GM12873 (cell line): ENCODE measurements around the gene OMA1.

Experiments used
- TF ChIP-seq, protein P1 (sequence below): IDR thresholded peaks from 2 replicates; pipeline ENCODE4 v1.5.1; 2012; ENCODE audit warnings: low read depth, mild to moderate bottlenecking, moderate library complexity, low read length, control low read depth; ENCODE audit not compliant: insufficient read depth; ENCODE audit errors: missing control alignments

The OMA1 gene

DNA sequence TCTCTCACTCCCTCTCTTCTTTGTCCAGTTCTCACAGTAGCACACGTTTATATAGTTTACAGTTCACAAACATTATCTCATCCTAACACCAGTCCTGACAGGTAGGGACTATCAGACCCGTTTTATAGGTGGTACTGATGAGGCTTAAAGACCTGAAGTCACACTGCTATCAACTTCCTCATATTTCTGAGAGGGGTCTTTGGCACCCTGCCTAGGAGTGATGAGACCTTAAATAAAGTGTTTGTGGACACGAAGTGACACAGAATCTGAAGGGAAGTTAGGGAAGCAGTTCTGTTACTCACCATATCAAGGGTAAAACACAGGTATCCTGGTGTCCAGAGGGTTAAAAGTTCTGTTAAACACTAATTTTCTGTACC, 31.1 kb upstream of the OMA1 start:
- TF ChIP-seq, protein P1, sequence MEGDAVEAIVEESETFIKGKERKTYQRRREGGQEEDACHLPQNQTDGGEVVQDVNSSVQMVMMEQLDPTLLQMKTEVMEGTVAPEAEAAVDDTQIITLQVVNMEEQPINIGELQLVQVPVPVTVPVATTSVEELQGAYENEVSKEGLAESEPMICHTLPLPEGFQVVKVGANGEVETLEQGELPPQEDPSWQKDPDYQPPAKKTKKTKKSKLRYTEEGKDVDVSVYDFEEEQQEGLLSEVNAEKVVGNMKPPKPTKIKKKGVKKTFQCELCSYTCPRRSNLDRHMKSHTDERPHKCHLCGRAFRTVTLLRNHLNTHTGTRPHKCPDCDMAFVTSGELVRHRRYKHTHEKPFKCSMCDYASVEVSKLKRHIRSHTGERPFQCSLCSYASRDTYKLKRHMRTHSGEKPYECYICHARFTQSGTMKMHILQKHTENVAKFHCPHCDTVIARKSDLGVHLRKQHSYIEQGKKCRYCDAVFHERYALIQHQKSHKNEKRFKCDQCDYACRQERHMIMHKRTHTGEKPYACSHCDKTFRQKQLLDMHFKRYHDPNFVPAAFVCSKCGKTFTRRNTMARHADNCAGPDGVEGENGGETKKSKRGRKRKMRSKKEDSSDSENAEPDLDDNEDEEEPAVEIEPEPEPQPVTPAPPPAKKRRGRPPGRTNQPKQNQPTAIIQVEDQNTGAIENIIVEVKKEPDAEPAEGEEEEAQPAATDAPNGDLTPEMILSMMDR = no peak

DNA sequence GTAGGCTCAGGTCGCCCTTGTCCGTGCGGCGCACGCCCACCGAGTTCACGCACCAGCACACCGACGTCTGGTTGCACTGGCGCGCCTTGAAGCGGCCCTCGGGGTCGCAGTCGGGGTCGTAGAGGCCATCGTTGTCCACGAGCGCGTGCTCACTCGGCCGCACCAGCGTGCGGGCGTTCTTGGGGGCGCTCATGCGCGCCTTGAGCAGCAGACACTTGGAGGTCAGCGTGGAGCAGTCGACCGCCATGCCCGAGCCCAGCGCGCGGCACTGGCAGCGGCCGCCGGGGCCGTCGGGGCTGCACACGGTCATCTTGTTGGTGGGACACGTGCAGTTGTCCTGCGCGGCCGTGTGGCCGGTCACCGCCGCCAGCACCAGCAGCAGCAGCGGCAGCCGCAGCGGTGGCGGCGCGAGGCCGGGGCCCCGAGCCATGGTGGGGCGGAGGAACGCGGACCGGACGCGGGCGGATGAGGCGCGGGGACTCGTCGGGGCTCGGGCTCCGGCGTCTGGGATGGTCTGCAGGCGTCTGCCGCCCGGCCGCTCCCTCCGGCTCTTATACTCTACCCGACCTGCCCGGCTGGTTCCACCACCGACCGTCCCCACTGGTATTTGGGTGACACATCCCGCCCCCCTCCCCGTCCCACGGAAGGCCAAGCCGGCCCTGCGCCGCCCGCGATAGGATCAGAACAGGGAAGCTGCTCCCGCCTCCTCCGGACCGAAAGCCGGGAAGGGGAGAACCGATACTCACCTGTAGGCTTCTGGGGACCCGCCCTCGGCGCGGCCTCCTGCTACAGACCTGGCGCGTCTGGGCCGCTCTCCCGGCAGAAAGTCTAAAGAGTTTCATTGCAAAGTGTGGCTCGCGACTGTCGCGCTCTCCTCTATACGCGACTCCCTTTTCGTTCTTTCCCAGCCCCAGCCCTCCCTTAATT, 30.5 kb upstream of the OMA1 start, which contains the start of gene TACSTD2:
TSS of gene TACSTD2 (minus strand) at position 526 of the 927 bp plus-strand sequence. CDS start at position 430, 96 bp downstream.
- TF ChIP-seq, protein P1 = no peak

DNA sequence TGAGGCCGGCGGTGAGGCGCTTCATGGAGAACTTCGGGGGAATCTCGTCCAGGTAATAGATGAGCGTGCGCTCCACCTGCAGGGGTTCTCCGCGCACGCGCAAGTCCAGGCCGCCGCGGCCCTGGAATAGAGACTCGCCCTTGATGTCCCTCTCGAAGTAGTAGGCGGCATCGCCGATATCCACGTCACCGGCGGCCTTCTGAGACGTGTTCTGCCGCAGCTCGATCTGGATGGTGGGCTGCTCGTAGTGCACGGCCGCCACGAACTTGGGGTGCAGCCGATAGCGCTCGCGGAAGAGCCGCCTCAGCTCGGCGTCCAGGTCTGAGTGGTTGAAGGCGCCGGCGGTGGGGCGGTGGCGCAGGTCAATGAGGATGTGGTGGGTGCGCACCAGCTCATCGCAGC, 29.8 kb upstream of the OMA1 start:
- TF ChIP-seq, protein P1 = no peak

DNA sequence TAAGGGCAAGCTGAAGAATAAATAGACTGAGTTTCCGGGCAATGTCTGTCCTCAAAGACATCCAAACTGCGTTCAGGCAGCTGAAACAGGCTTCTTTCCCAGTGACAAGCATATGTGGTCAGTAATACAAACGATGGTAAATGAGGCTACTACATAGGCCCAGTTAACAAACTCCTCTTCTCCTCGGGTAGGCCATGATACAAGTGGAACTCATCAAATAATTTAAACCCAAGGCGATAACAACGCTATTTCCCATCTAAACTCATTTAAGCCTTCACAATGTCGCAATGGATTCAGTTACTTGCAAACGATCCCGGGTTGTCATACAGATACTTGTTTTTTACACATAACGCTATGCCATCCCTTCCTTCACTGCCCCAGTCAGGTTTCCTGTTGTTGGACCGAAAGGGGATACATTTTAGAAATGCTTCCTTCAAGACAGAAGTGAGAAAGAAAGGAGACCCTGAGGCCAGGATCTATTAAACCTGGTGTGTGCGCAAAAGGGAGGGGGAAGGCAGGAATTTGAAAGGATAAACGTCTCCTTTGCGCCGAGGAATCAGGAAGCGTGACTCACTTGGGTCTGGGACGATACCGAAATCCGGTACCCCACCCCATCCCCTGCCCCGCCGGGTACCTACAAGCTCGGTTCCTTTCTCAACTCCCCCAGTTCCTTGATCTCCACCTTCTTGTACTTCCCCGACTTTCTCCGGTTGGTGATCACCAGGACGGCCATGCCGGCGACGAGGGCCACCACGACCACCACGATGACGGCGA, 29.2 kb upstream of the OMA1 start:
- TF ChIP-seq, protein P1 = no peak

DNA sequence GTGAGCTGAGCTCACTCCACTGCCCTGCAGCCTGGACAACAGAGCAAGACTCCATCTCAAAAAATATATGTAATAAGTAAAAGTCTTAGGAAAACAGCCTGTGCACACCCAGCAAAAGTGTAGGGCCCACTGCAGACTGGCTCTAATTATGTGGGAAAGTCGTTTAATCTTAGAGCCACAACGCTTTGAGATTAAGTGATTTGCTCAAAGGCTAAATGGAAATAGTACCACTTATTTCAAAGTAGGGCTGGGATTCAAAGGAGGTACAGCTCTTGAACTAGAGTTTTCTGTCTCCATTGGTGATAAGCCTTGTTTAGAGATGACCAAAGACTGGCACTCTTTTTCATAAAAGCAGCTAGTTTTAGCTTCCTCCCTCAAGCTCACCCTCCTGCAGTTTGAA, 28.3 kb upstream of the OMA1 start:
- TF ChIP-seq, protein P1 = no peak

DNA sequence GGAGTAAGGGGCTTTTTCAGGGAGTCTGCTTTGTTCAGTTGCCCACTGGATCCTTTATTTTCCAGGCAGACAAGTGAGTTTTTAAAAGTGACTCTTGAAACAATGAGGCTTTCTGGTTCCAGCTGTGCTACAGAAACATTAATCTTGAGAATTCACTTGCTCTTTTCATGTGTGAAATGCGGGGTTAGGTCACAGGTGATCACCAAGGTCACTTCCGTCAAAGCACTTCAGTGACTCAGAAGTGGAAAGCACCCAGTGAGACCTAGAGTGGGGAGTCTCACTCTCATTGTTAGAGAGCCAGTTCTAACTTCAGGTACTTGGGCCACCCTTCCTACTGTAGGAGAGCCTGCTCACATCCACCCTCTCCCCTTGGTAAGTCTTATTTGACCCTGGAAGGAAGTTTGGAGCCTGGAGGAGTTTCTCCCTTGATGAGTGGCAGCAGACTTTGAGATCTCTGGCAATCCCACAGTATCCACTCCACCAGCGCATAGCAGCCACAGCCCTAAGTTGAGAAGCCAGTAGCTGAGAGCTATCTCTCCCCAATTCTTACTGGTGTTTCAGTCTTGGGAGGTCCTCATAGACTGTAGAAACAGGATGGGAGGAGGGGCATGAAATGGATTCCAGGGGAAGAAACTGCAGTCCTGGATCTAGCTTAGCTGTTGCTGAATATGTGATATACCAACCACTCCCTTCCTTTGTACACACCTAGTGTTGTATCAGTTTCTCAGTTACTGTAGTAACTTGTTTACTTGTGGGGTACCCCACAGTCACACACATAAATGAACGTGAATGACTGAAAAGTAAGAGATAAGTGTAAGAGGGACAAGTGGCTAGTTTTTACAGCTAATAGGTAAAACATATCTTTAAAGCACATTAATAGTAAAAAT, 27.4 kb upstream of the OMA1 start:
- TF ChIP-seq, protein P1 = no peak
